ENCODE measurements around the gene ACKR2.

The ACKR2 gene

GRCh38 chr3:42844815-42845214 is 35.6 kb downstream of the ACKR2 start:
- Histone ChIP-seq H3K9me3 (ENCODE audit: low read length) (no peaks in the 10 kb centered on the region), H3K4me1 (ENCODE audit: insufficient read depth, low read length) (no peaks in the 10 kb centered on the region), H3K27me3 (ENCODE audit: insufficient read depth, low read length) (peaks cover 4% of the 10 kb centered on the region), H3K4me3 (ENCODE audit: low read length) (no peak overlapping the region), H2AFZ (ENCODE audit: low read depth, low read length) (no peak overlapping the region), H3K36me3 (ENCODE audit: insufficient read depth, low read length) (no peaks in the 10 kb centered on the region)

GRCh38 chr3:42846685-42847522 is 37.7 kb downstream of the ACKR2 start:
- peaks cover 8% of the 10 kb centered on the region for H3K27me3 ChIP-seq (ENCODE audit: insufficient read depth, low read length)
- no peak overlapping the region for H3K4me3 ChIP-seq (ENCODE audit: low read length)
- H3K36me3 ChIP-seq (ENCODE audit: insufficient read depth, low read length): no peaks in the 10 kb centered on the region
- no peaks in the 10 kb centered on the region for H3K9me3 ChIP-seq (ENCODE audit: low read length)
- no peak overlapping the region for H2AFZ ChIP-seq (ENCODE audit: low read depth, low read length)
- no peaks in the 10 kb centered on the region for H3K4me1 ChIP-seq (ENCODE audit: insufficient read depth, low read length)

GRCh38 chr3:42847731-42848130 is 38.5 kb downstream of the ACKR2 start:
- Histone ChIP-seq H3K4me1 (ENCODE audit: insufficient read depth, low read length) (no peaks in the 10 kb centered on the region), H2AFZ (ENCODE audit: low read depth, low read length) (no peak overlapping the region), H3K4me3 (ENCODE audit: low read length) (no peak overlapping the region), H3K27me3 (ENCODE audit: insufficient read depth, low read length) (peaks cover 8% of the 10 kb centered on the region), H3K36me3 (ENCODE audit: insufficient read depth, low read length) (no peaks in the 10 kb centered on the region), H3K9me3 (ENCODE audit: low read length) (no peaks in the 10 kb centered on the region)

GRCh38 chr3:42849017-42849416 is 39.8 kb downstream of the ACKR2 start:
- Histone ChIP-seq H3K27me3 (ENCODE audit: insufficient read depth, low read length) (peaks cover 8% of the 10 kb centered on the region), H3K4me3 (ENCODE audit: low read length) (no peak overlapping the region), H3K36me3 (ENCODE audit: insufficient read depth, low read length) (no peaks in the 10 kb centered on the region), H2AFZ (ENCODE audit: low read depth, low read length) (no peak overlapping the region), H3K9me3 (ENCODE audit: low read length) (no peaks in the 10 kb centered on the region), H3K4me1 (ENCODE audit: insufficient read depth, low read length) (no peaks in the 10 kb centered on the region)

GRCh38 chr3:42850263-42850662 is 41.0 kb downstream of the ACKR2 start:
- Histone ChIP-seq H2AFZ (ENCODE audit: low read depth, low read length) (no peak overlapping the region), H3K4me1 (ENCODE audit: insufficient read depth, low read length) (no peaks in the 10 kb centered on the region), H3K27me3 (ENCODE audit: insufficient read depth, low read length) (peaks cover 8% of the 10 kb centered on the region), H3K4me3 (ENCODE audit: low read length) (no peak overlapping the region), H3K9me3 (ENCODE audit: low read length) (no peaks in the 10 kb centered on the region), H3K36me3 (ENCODE audit: insufficient read depth, low read length) (no peaks in the 10 kb centered on the region)

GRCh38 chr3:42851228-42851834 is 42.1 kb downstream of the ACKR2 start:
- no peaks in the 10 kb centered on the region for H3K4me1 ChIP-seq (ENCODE audit: insufficient read depth, low read length)
- H3K4me3 ChIP-seq (ENCODE audit: low read length): no peak overlapping the region
- H3K27me3 ChIP-seq (ENCODE audit: insufficient read depth, low read length): peaks cover 7% of the 10 kb centered on the region
- H3K36me3 ChIP-seq (ENCODE audit: insufficient read depth, low read length): no peaks in the 10 kb centered on the region
- H3K9me3 ChIP-seq (ENCODE audit: low read length): no peaks in the 10 kb centered on the region
- no peak overlapping the region for H2AFZ ChIP-seq (ENCODE audit: low read depth, low read length)

GRCh38 chr3:42852441-42852840 is 43.2 kb downstream of the ACKR2 start:
- Histone ChIP-seq H3K4me1 (ENCODE audit: insufficient read depth, low read length) (no peaks in the 10 kb centered on the region), H3K9me3 (ENCODE audit: low read length) (no peaks in the 10 kb centered on the region), H3K27me3 (ENCODE audit: insufficient read depth, low read length) (peaks cover 3% of the 10 kb centered on the region), H3K36me3 (ENCODE audit: insufficient read depth, low read length) (no peaks in the 10 kb centered on the region), H3K4me3 (ENCODE audit: low read length) (no peak overlapping the region), H2AFZ (ENCODE audit: low read depth, low read length) (no peak overlapping the region)

- no peak overlapping the region for H2AFZ ChIP-seq (ENCODE audit: low read depth, low read length)
- H3K9me3 ChIP-seq (ENCODE audit: low read length): no peaks in the 10 kb centered on the region
- H3K4me1 ChIP-seq (ENCODE audit: insufficient read depth, low read length): no peaks in the 10 kb centered on the region
- H3K4me3 ChIP-seq (ENCODE audit: low read length): no peak overlapping the region
- H3K27me3 ChIP-seq (ENCODE audit: insufficient read depth, low read length): peaks cover 3% of the 10 kb centered on the region
- H3K36me3 ChIP-seq (ENCODE audit: insufficient read depth, low read length): no peaks in the 10 kb centered on the region
Observed at GRCh38 chr3:42853056-42853455, 43.8 kb downstream of the ACKR2 start.

- H3K36me3 ChIP-seq (ENCODE audit: insufficient read depth, low read length): no peaks in the 10 kb centered on the region
Observed at GRCh38 chr3:42853739-42854302, 44.6 kb downstream of the ACKR2 start.

GRCh38 chr3:42855219-42855546 is 45.9 kb downstream of the ACKR2 start:
- H3K4me1 ChIP-seq (ENCODE audit: insufficient read depth, low read length): no peaks in the 10 kb centered on the region
- no peaks in the 10 kb centered on the region for H3K9me3 ChIP-seq (ENCODE audit: low read length)
- H2AFZ ChIP-seq (ENCODE audit: low read depth, low read length): no peak overlapping the region
- H3K4me3 ChIP-seq (ENCODE audit: low read length): no peak overlapping the region
- peaks cover 3% of the 10 kb centered on the region for H3K27me3 ChIP-seq (ENCODE audit: insufficient read depth, low read length)
- H3K36me3 ChIP-seq (ENCODE audit: insufficient read depth, low read length): no peaks in the 10 kb centered on the region

More at GRCh38 chr3:42853739-42854302, 44.6 kb downstream of the ACKR2 start:
- Histone ChIP-seq H3K4me1 (ENCODE audit: insufficient read depth, low read length) (no peaks in the 10 kb centered on the region), H2AFZ (ENCODE audit: low read depth, low read length) (no peak overlapping the region), H3K4me3 (ENCODE audit: low read length) (no peak overlapping the region), H3K27me3 (ENCODE audit: insufficient read depth, low read length) (peaks cover 3% of the 10 kb centered on the region), H3K9me3 (ENCODE audit: low read length) (no peaks in the 10 kb centered on the region)

GRCh38 chr3:42855547-42856380 is 46.5 kb downstream of the ACKR2 start:
- H3K4me3 ChIP-seq (ENCODE audit: low read length): no peak overlapping the region
- H3K9me3 ChIP-seq (ENCODE audit: low read length): no peaks in the 10 kb centered on the region
- H3K27me3 ChIP-seq (ENCODE audit: insufficient read depth, low read length): peaks cover 3% of the 10 kb centered on the region
- no peak overlapping the region for H2AFZ ChIP-seq (ENCODE audit: low read depth, low read length)
- H3K36me3 ChIP-seq (ENCODE audit: insufficient read depth, low read length): no peaks in the 10 kb centered on the region
- H3K4me1 ChIP-seq (ENCODE audit: insufficient read depth, low read length): no peaks in the 10 kb centered on the region

- H3K9me3 ChIP-seq (ENCODE audit: low read length): no peaks in the 10 kb centered on the region
- H2AFZ ChIP-seq (ENCODE audit: low read depth, low read length): no peak overlapping the region
- H3K4me3 ChIP-seq (ENCODE audit: low read length): no peak overlapping the region
Observed at GRCh38 chr3:42856544-42856943, 47.3 kb downstream of the ACKR2 start.

More at GRCh38 chr3:42856544-42856943, 47.3 kb downstream of the ACKR2 start:
- Histone ChIP-seq H3K4me1 (ENCODE audit: insufficient read depth, low read length) (no peaks in the 10 kb centered on the region), H3K27me3 (ENCODE audit: insufficient read depth, low read length) (no peaks in the 10 kb centered on the region), H3K36me3 (ENCODE audit: insufficient read depth, low read length) (no peaks in the 10 kb centered on the region)
